ENCODE measurements around the gene AP1S1. TPM values are rescaled to one million over a fixed set of nuclear protein-coding genes. Genes with fewer than 3 reads are reported as not detected.

The AP1S1 gene
- total and polyA plus RNA-seq, 2 of the 13 experiments (the other 11 are each of a cell fraction or from before 2014, with no cell fraction given), result 57.5 to 68.1 TPM

DNA sequence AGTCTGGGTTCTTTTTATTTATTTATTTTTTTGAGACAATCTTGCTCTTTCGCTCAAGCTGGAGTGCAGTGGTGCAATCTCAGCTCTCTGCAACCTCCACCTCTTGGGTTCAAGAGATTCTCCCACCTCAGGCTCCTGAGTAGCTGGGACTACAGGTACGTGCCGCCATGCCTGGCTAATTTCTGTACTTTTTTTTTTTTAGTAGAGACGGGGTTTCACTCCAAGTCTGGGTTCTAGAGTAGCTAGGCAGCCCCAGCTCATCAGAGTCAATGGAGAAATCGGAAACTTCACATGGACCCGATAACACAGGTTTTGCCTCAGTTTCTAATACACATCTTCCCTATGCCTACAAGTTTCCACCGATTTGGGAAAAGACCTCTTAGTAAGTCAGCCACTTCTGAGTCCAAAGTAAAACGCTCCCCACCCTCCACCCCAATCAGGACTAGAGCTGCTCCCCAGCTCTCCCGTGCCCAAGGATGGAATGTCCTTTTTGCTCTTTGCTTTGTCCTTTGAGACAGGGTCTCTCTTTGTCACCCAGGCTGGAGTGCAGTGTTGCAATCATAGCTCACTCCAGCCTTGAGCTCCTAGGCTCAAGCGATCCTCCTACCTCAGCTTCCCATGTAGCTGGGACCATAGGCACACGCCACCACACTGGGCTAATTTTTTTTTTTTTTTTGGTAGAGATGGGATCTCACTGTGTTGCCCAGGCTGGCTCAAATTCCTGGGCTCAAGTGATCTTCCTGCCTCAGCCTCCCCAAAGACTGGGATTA is 31.2 kb upstream of the AP1S1 start (continued):
- TF ChIP-seq SETDB1 (CRISPR knock-in tag; IDR thresholded peaks at IDR 0.05; ENCODE audit: borderline replicate concordance) (no peak), ZNF282 (IDR thresholded peaks at IDR 0.05; ENCODE audit: partially characterized antibody) (no peak), TCF7 (IDR thresholded peaks at IDR 0.05; ENCODE audit: low read depth) (no peak), PITX1 (CRISPR knock-in tag; IDR thresholded peaks at IDR 0.05) (peak; percentile 46; the same call in 1 of the 2 replicates), MYNN (CRISPR knock-in tag; IDR thresholded peaks at IDR 0.05; ENCODE audit: low read depth) (no peak), ZNF10 (CRISPR knock-in tag; IDR thresholded peaks at IDR 0.05; ENCODE audit: borderline replicate concordance, low read depth) (no peak), ZNF766 (CRISPR knock-in tag; IDR thresholded peaks at IDR 0.05; ENCODE audit: borderline replicate concordance) (no peak), ZNF232 (CRISPR knock-in tag; IDR thresholded peaks at IDR 0.05; ENCODE audit: borderline replicate concordance) (no peak; the same call in 1 of the 2 replicates), BRD4 (CRISPR knock-in tag; IDR thresholded peaks at IDR 0.05) (0 out of 2 replicates have a peak, but pooled peaks have one; percentile 31), ZNF383 (CRISPR knock-in tag; IDR thresholded peaks at IDR 0.05; ENCODE audit: borderline replicate concordance) (no peak), ZNF570 (CRISPR knock-in tag; IDR thresholded peaks at IDR 0.05; ENCODE audit: borderline replicate concordance) (no peak), CREM (IDR thresholded peaks at IDR 0.05) (no peak), CREM (CRISPR knock-in tag; IDR thresholded peaks at IDR 0.05) (no peak), TAF15 (IDR thresholded peaks at IDR 0.05; ENCODE audit: low read depth, low read length, poor library complexity, severe bottlenecking) (no peak), DPF2 (CRISPR knock-in tag; IDR thresholded peaks at IDR 0.05; ENCODE audit: borderline replicate concordance, low read depth) (no peak), IKZF4 (CRISPR knock-in tag; IDR thresholded peaks at IDR 0.05; ENCODE audit: borderline replicate concordance, low read depth, not compliant biosample characterization) (no peak), NFIC (IDR thresholded peaks at IDR 0.05; ENCODE audit: low read length) (no peak)
- TF ChIP-seq, protein P1, sequence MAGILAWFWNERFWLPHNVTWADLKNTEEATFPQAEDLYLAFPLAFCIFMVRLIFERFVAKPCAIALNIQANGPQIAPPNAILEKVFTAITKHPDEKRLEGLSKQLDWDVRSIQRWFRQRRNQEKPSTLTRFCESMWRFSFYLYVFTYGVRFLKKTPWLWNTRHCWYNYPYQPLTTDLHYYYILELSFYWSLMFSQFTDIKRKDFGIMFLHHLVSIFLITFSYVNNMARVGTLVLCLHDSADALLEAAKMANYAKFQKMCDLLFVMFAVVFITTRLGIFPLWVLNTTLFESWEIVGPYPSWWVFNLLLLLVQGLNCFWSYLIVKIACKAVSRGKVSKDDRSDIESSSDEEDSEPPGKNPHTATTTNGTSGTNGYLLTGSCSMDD (CRISPR knock-in tag; IDR thresholded peaks at IDR 0.05), result no peak
- TF ChIP-seq, protein P2, sequence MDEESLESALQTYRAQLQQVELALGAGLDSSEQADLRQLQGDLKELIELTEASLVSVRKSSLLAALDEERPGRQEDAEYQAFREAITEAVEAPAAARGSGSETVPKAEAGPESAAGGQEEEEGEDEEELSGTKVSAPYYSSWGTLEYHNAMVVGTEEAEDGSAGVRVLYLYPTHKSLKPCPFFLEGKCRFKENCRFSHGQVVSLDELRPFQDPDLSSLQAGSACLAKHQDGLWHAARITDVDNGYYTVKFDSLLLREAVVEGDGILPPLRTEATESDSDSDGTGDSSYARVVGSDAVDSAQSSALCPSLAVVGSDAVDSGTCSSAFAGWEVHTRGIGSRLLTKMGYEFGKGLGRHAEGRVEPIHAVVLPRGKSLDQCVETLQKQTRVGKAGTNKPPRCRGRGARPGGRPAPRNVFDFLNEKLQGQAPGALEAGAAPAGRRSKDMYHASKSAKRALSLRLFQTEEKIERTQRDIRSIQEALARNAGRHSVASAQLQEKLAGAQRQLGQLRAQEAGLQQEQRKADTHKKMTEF (CRISPR knock-in tag; IDR thresholded peaks at IDR 0.05), result no peak; the same call in 1 of the 2 replicates
- TF ChIP-seq, protein P3, sequence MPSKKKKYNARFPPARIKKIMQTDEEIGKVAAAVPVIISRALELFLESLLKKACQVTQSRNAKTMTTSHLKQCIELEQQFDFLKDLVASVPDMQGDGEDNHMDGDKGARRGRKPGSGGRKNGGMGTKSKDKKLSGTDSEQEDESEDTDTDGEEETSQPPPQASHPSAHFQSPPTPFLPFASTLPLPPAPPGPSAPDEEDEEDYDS (CRISPR knock-in tag; IDR thresholded peaks at IDR 0.05), result peak; percentile 69; the same call in 1 of the 2 replicates
- TF ChIP-seq, protein P4, sequence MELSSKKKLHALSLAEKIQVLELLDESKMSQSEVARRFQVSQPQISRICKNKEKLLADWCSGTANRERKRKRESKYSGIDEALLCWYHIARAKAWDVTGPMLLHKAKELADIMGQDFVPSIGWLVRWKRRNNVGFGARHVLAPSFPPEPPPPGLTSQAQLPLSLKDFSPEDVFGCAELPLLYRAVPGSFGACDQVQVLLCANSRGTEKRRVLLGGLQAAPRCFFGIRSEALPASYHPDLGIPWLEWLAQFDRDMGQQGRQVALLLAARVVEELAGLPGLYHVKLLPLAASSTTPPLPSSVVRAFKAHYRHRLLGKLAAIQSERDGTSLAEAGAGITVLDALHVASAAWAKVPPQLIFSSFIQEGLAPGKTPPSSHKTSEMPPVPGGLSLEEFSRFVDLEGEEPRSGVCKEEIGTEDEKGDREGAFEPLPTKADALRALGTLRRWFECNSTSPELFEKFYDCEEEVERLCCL (CRISPR knock-in tag; IDR thresholded peaks at IDR 0.05; ENCODE audit: borderline replicate concordance), result no peak
- TF ChIP-seq, protein P5, sequence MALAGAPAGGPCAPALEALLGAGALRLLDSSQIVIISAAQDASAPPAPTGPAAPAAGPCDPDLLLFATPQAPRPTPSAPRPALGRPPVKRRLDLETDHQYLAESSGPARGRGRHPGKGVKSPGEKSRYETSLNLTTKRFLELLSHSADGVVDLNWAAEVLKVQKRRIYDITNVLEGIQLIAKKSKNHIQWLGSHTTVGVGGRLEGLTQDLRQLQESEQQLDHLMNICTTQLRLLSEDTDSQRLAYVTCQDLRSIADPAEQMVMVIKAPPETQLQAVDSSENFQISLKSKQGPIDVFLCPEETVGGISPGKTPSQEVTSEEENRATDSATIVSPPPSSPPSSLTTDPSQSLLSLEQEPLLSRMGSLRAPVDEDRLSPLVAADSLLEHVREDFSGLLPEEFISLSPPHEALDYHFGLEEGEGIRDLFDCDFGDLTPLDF (CRISPR knock-in tag; IDR thresholded peaks at IDR 0.05), result no peak
- TF ChIP-seq, protein P6, sequence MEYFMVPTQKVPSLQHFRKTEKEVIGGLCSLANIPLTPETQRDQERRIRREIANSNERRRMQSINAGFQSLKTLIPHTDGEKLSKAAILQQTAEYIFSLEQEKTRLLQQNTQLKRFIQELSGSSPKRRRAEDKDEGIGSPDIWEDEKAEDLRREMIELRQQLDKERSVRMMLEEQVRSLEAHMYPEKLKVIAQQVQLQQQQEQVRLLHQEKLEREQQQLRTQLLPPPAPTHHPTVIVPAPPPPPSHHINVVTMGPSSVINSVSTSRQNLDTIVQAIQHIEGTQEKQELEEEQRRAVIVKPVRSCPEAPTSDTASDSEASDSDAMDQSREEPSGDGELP (IDR thresholded peaks at IDR 0.05; ENCODE audit: borderline replicate concordance, low read depth), result 0 out of 2 replicates have a peak, but pooled peaks have one; percentile 8

Data from HepG2 (cell line).